Umbilical cord (tissue), 2 donors: ENCODE data around the gene BRD4. TPM values are rescaled to one million over a fixed set of nuclear protein-coding genes. Genes with fewer than 3 reads are reported as not detected.

Experiments
- DNase-seq: peaks from one replicate; pipeline ENCODE4 v3.0.0-alpha.2; 2015; ENCODE audit warnings: low spot score
- total RNA-seq: library from RNA; depleted of rRNA; stranded (reverse); fragments of >200 nt; gene quantifications from one replicate; pipeline ENCODE4 v1.2.3, GENCODE V29; 2014; ENCODE audit warnings: low replicate concordance; ENCODE audit not compliant: insufficient read depth

BRD4 gene
- total RNA-seq, 1 donor from 2014 or later = 8.2 TPM

DNA sequence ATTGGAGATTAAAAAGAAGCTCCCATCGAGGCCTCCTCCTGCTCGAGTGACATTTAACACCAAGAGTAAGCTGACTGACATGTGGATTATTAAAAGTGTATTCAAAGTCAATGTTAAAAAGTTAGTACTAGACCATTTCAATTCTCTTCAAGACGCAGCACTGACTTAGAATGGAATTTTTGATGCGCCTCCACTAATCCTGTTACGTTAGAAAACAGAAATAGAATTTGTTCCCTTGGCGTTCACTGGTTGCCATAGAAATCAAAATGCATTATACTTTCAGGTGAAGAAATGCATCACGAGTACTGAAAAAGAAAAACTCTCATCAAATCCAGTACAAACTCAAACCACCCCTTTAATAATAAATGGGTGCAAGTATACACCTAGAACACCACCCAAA lies 42.2 kb downstream of the BRD4 start:
- DNase-seq = peak; percentile 45

DNA sequence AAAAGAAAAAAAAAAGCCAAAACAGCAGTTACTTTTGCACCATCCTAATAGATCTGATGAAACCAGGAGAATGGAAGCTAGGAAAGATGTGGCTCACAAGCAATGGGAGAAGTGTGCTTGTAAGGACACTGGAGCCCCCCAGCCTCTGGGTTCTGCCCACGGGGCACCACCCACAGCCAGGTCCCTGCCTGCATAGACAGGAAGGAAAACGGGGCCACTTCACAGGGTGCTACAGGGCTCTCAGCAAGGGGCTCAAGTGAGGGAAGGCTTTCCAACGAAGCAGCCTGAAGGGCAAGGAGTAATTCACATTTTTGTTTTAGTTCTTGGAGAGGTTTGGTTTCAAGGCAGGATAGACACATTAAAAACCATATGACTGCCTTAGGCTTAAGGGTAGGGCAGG lies 42.7 kb downstream of the BRD4 start:
- no peak for DNase-seq

DNA sequence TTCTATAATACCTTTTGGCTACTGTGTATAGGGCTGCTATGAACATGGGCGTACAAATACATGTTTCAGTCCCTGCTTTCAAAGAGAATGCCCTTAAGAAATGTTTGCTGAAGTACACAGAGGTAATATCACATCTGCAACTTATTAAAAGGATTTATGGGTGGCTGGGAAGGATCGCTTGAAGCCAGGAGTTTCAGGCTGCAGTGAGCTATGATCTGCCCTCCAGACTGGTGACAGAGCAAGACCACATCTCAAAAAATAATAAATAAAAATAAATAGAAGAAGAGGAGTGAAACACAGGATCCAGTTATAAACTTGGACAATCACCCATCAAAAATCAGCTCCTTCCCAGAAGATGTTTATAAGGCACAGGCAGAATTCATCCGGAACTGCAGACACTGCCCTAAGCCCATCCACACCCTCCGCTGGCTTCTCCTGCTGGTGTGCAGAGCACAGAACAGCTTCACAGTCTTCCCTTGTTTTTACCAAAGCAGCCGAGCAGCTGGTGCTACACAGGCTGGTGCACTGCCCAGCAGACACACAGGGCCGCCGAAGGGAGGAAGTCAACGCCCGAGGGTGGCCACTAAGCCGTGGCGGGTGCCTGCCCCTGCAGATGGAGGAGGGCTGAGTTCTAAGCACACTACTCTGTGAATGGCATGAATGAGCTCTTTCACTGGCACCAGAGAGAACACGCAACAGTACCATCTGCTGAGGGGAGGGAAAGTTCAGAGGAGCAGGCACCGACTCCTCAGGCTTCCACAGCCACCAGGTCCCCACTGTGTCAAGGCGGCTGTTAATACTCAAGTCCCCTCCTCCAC lies 44.0 kb downstream of the BRD4 start:
- peak; percentile 62 for DNase-seq

DNA sequence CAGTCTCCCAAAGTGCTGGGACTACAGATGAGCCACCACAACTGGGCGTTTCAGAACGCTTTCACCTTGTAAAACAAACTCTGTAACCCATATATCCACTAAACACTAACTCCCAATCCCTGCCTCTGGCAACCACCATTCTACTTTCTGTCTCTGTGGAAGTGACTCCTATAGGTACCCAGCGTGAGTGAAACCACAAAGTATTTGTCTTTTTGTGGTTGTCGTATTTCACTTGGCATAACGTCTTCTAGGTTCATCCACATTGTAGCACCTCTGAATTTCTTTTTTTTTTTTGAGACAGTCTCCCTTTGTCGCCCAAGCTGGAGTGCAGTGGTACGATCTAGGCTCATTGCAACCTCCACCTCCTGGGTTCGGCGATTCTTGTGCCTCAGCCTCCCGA lies 44.8 kb downstream of the BRD4 start:
- DNase-seq = no peak

DNA sequence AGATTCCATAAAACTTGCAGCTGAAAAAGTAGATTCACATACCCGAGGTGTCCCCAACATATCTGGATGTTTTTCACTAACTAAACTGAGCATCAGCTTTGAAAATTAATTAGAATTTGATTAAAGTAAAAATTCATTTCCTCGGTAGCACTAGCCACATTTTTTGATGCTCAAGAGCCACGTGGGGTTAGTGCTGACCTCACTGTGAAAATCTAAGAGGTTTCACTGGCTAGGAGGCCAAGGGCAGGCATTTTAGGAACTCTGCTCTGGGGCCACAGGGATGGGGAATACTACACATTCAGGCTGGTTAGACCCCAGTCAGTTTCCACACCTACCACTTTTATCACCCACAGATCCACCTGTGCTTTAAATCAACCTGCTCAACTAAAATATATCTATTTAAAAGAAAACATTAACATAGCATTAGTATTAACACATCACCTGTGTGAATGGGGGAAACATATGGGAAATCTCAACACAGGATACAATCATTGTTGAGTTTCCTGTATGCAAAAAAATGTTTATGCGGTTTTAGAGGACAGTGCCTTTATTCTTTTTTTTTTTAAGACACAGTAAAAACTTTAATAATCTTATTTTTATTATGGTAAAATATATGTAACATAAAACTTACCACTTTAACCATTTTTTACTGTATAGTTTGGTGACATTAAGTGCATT lies 45.5 kb downstream of the BRD4 start:
- DNase-seq = no peak

DNA sequence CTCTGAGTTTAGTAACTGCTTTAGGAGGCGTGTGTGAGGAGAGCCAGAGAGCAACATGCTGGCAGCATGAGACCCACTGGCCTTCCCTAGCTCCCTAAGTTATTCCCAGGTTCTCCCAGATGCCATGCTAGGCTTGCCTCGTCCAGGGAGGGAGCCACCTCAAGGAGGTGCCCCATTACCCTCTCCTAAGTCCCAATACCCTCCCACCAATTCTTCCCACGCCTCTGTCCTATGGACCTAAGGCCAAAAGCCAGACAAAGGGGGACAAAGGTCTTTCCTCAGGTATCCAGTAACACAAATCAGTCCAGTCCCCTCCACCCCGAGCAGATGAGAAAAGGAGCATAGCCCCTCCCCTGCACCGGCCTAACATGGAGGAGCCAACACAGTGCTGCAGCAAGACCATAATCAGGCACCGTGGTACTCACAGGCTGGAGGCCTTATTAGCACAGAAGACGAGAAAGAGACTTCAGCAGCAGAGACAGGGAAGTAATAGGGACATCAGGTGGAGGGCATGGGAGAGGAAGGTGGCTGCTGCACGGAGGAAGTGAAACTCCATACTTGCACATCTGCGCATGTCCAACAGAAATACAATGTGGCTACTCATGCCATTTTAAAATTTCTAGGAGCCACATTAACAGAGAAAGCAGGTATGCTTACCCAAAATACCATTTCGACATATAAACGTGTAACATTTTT lies 46.3 kb downstream of the BRD4 start:
- DNase-seq = no peak

DNA sequence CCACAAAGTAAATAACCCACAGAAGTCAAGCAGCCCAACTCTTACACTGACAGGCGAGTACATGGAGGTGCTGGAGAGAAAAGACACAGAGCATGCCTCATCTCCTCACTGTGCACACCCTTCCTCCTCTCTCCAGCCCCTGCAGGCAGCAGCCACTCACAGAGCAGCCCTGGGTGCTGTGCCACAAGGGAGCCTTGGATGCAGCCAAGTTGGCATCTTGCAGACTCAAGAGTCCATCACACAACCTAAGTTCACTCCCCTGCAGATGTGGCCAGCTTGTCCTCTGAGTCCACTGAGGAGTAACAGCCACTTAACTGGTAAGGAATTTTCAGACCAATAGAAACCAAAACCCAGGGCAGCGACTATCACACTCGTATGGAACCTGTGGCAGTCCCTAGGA lies 47.4 kb downstream of the BRD4 start:
- no peak for DNase-seq

DNA sequence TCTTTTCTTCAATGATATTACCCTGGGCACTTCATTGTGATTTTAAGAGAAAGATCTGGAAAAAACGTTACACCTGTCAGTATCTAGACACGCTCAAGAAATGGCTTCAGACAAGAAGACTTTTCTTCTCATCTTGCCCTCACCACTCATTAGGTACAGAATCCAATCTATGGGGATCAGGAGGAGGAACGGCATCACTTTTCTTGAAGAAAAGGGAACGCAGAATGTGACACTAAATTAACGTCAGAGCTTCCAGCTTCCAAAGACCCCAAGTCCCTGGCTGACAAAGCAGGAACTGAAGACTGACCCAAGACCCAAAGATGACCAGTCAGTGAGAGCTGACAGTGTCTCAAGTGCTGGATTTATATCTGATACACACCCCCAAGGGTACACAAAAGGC lies 48.2 kb downstream of the BRD4 start:
- no peak for DNase-seq

DNA sequence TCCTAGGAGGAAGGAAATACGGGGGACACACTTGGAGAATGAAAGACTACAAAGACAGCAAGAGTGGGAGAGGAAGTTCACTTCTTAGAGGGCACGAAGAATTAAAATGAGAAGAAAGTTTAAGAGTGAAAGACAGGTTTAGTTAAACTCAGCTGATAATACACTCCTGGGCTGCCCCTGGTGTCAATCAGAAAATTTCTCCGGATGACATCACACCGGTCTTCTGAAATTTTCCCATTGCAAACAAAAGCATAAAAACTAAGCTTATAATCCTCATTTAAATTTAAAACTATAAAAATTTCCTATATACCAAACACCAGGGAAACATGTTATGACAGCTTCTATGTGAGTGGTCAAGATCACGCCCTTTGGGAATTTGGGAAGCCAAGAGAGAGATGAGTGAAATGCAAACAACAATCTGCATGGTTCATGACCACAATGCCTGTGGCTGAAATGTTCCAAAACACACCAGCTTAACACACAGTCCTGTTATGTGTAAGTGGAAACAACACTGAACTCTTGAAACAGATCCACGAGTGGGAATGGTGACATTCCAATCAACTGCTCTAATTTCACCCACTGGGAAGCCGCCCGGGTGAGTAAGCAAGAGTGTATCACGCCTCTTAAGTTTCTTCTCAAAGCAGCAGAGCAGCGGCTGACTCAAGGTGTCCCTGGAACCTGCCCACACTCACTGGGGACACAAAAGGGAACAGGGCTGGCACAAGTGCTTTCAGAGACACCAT lies 49.0 kb downstream of the BRD4 start:
- DNase-seq = no peak

DNA sequence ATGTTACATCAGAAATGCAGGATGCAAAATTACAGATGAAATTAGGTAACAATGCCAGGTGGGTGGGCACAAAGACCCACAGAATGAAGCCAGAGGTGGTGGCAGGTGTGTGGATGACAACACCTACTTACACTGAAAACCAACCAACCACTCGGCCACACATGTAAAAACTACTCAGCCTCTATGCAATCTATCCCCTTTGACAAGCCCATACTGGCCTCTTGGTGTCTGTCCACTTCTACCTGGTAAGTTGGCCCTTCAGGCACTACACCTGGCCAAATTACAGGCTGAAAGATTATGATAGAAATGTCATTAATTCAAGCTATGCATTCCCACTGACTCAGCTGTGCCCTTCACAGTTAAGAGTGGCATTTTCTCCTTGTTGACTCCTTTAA lies 50.0 kb downstream of the BRD4 start:
- no peak for DNase-seq

DNA sequence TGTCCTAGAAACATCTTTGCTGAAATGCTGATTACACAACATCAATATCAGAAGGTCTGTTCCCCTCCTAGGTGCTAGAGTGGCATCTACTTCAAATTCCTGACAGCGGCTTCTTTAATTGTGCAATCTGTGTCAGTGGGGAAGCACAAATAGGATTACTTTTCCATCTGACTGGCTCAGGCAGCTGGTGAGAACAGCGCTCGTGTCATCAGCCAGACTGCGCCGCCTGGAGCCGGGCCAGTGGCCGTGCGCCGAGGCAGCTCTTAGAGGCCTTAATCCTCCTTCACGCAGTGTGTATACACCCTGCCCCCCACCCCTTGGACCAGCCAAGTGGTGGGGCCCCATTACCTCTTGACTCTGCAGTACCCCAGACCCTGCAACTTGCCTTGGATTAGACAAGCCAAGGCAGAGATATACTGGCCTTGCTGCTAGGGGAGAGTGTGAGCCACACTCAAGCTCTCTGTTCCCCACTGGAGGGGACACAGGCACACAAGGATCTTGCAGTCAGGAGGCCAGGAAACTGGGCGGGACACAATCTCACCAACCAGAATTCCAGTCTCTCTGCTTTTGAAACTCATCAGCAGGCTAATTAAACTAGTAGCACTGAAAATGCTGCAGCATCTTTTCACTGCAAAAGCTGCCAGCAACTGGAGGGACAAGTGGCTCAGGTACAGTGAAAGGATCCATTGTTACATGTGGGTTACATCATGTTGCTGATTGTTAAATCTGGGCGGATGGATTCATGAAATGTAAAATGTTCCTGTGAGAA lies 51.2 kb downstream of the BRD4 start:
- peak; percentile 88 for DNase-seq

DNA sequence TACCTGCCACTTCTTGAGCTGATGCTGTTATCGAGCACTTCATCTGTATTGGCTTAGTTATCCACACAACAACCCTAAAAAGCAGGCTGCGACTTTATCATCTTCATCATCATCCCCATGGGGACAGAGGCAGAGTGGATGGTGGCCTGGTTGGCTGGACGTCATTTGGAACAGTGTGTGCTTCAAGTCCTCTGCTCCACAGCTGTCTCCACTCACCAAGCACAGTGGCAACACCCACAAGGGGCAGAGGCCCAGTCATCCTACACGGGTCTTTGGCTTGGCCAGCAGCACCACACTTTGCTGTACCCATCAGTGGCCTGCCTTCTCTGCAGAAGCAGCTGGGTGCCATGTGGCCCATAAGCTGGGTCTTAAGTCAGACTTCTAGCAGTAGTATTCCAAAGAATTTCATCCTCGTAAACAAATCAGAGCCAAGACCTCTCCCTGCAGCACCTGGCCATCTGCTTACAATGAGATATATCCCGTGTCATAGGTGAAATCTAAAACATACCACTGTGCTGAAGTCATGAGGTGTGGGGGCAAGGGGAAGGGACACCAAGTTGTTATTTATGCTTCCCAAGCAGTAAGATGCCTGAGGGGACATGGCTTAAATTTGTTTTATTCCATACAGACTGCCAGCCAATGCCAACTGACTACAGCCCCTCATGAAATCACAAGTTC lies 52.2 kb downstream of the BRD4 start:
- DNase-seq = no peak

DNA sequence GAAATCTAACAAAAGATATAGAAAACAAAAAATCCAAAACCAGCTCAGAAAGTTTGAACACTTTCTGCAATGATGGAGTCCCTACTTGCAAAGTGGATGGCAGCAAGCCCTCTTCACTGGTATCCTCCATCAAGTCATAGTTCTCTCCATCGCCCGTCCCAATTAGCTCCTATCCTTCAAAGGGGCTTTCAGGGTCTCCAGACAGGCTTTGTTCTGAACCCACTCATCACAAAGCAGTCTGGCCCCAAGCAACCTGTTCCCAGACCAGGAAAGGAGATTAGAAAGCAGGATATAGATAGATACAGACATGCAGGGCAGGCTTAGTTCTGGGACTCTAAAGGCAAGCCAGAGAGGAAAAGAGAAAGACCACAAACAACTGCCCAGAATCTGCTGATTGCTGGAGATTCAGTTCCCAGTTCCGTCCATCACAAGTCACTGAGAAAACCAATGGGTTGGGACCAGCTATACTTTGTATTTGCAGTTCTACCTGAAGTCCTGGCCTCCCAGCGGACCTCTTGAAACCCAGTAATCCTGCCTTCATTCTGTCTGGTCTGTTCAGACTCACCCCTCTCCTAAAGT lies 52.9 kb downstream of the BRD4 start:
- peak; percentile 37 for DNase-seq

DNA sequence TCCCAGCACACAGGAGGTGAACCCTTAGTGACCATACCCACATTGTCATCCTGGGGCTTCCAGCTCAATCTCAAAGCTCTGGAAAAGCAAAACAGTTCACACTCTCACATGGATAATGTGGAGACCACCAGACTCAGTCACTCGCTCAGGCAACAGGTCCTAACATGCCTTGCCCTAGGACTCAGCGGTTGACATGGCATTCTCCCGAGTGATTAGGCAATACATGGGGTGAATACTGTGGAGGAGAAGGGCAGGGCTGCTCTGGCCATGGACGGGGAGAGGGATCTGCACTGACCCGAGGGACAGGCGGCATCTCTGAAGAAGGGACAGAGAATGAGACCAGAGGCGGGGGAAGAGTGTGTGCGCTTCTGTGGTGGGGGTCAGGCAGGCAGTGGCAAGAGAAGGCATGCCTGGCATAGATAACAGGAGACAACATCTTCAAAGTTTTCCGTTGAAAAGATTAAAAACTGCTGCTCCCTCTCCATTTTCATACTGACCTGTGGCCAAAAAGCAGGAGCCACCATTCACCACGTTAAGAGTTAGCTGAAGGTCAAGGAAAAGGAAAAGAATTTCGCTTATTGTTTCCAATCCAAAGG lies 55.6 kb downstream of the BRD4 start:
- no peak for DNase-seq

DNA sequence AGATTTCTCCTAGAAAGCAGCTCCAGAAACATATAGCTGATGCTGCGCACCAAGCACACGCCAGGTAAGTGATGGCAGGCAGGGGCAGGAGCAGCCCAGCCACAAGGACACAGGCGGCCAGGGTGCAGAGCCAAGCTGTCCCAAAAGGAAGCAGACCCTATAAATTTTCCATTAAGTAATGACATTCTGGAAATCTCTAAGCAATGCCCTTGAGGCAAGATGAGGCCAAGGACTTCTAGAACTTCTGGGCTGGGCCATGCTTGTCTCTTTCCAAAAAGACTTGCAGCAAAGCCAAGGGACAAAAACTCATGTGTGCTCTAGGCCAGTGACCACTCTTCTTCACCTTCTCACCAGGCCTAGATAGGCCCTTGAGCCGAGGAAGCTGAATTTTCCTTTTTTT lies 57.9 kb downstream of the BRD4 start:
- no peak for DNase-seq

DNA sequence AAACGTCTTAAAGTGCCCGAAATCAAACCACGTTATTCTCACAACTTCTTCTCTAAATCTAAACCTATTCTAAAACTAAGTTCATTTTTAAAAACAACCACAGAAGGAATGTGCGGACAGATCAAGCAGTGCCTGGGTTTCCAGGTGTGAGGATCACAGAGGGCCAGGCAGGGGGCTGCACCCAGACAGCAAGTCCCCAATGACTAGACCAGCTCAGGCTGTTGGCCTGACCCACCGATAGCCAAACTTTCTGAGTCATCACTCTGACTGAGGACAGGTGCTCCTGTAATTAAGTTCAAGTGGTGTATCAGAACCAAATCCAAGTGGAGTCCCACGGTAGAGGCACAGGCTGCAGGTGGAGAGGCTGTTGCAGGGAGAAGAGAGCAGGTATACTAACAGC lies 62.5 kb downstream of the BRD4 start:
- no peak for DNase-seq

DNA sequence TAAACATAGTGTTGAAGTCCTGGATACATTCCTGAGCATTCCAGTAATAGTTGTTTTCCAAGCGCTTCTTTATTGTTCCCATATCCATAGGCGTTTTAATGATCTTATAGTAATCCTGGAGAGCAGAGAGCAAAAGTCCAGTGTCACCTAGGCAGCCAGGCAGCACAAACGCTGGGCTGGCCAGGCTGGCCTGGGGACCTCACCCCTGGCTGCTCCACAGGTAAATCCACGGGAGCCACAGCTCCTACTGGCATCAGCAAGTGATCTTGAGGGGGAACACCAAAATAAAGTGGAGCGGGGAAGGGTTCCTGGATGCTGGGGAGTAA lies 63.4 kb downstream of the BRD4 start:
- no peak for DNase-seq

DNA sequence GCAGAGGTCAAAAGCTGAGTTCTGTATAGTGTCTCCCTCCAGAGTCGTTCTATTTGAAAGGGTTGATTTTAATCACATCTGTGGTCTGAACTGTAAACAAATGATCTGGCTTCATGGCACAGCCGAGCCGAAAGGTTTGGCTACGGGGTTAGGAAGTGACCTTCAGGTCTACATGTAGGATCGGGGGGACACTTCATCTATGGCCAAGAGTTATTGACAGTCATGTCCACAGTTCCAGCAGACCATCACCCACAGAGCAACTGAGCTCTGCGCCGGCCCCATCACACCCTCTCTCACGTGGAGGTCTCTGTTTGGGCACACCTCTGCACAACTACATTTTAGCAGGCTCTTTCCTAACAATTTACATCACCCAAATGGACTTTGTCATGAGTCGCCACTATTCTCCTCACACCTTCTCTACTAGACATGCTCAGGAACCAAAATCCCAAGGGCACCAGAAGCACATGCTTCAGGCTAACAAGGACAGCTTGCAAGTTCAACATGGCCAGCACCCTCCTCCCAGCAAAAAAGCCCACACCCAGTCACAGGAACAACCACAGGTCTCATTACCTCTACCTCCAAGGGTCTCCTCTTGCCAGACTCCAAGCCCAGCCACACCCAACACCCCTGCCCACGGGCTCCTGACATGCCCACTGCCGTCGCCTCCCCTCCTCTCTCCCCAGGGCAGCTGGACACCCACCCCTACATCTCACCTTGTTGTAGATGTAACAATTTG lies 64.0 kb downstream of the BRD4 start:
- no peak for DNase-seq

DNA sequence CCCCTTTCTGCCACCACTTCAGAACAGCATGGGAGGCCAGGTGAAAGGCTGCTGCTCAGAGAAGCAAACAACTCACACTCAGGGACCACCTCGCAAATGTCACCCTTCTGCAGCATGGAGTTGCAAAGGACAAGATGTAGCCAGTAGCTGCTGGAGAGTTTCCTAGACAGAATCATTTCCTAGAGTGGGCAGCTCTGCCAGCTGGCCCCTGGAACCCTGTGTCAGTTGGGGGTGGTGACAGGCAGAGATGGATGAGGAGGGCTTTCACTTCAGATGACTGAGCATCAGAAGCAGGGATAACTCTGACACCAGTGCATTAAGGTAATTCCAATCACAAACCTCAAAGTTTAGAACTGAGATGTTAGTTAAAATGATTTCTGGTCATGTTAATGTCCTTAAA lies 65.7 kb downstream of the BRD4 start:
- DNase-seq = no peak
